H1 (cell line): ENCODE measurements around the gene PHACTR2. TPM values are rescaled to one million over a fixed set of nuclear protein-coding genes. Genes with fewer than 3 reads are reported as not detected.

Experiments
- CBX8 ChIP-seq: fragments of 300-800, 300-1000 bp; sonication (generic); IDR thresholded peaks from 2 replicates; pipeline ENCODE4 v1.7.1; 2016; ENCODE audit warnings: low read depth, low read length, borderline replicate concordance
- CTBP2 ChIP-seq: IDR thresholded peaks from 2 replicates; pipeline ENCODE4 v1.7.0; 2011; ENCODE audit warnings: borderline replicate concordance, mild to moderate bottlenecking, moderate library complexity, mixed read lengths, low read length; ENCODE audit not compliant: insufficient read depth, insufficient read length
- JUN ChIP-seq: IDR thresholded peaks from 2 replicates; pipeline ENCODE4 v1.6.1; 2011; ENCODE audit warnings: low read depth, mild to moderate bottlenecking, improper control_type of control experiment, low read length
- YY1 ChIP-seq: IDR thresholded peaks from 2 replicates; pipeline ENCODE4 v1.6.1; 2011; ENCODE audit warnings: low read depth, mild to moderate bottlenecking, low read length
- ZNF274 ChIP-seq: IDR thresholded peaks from 2 replicates; pipeline ENCODE4 v1.7.0; 2012; ENCODE audit warnings: low read length, borderline replicate concordance; ENCODE audit errors: extremely low read depth
- polyA plus RNA-seq, 7 experiments: library from polyadenylated mRNA; depleted of rRNA in 3 of 7; stranded (reverse) in 5 of 7; unstranded in 2 of 7; fragments of >200 nt in 5 of 7; fragments of 200-250 nt in 2 of 7; gene quantifications; 1 replicate in 5 of 7; 2 replicates in 1 of 7; 4 replicates in 1 of 7; pipeline versions ENCODE4 v1.2.1 to v1.2.3, GENCODE V29; 2011 to 2013; ENCODE audit warnings: missing spikeins in 2 of 7, mixed read lengths in 2 of 7
- total RNA-seq: library from RNA; stranded (reverse); fragmentation: NEBNext Ultra II Directional; extraction: Animal tissue kit (Norgen Biotek cat#: 25700); gene quantifications from 2 replicates; pipeline ENCODE4 v1.2.1, GENCODE V29; 2021
- TF ChIP-seq, protein P1 (sequence below): fragments of 300-600 bp; sonication (generic); IDR thresholded peaks from 2 replicates; pipeline ENCODE4 v1.7.1; 2012; ENCODE audit warnings: low read length, moderate library complexity, mild to moderate bottlenecking, inconsistent platforms; ENCODE audit not compliant: insufficient replicate concordance
- TF ChIP-seq, protein P2 (sequence below): IDR thresholded peaks from 2 replicates; pipeline ENCODE4 v1.6.1; 2011; ENCODE audit warnings: low read length, improper control_type of control experiment
- TF ChIP-seq, protein P3 (sequence below): IDR thresholded peaks from 2 replicates; pipeline ENCODE4 v1.6.1; 2012; ENCODE audit warnings: inconsistent platforms

The PHACTR2 gene
- total and polyA plus RNA-seq, 2 of the 8 experiments (the other 6 are each of a cell fraction or from before 2014, with no cell fraction given) = 16.9 to 131 TPM

DNA sequence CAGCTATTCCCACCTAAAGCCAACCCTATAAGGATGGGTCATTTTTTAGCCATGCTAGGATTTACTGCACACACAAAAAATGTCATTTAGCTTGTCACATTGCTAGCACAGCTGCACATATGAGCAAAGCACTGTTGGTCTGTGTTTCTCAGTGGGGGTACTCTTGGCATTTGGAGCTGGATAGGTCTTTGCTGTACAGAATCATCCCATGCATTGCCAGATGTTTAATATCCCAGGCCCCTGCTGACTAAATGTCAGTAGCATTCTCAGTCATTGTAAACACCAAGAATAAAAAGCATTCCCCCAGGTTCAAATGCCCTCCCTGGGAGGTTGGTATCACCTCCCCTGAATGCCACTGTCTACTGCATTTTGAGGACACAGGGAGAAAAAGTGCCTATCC, 150.8 kb downstream of the PHACTR2 start (continued):
- TF ChIP-seq, protein P1, sequence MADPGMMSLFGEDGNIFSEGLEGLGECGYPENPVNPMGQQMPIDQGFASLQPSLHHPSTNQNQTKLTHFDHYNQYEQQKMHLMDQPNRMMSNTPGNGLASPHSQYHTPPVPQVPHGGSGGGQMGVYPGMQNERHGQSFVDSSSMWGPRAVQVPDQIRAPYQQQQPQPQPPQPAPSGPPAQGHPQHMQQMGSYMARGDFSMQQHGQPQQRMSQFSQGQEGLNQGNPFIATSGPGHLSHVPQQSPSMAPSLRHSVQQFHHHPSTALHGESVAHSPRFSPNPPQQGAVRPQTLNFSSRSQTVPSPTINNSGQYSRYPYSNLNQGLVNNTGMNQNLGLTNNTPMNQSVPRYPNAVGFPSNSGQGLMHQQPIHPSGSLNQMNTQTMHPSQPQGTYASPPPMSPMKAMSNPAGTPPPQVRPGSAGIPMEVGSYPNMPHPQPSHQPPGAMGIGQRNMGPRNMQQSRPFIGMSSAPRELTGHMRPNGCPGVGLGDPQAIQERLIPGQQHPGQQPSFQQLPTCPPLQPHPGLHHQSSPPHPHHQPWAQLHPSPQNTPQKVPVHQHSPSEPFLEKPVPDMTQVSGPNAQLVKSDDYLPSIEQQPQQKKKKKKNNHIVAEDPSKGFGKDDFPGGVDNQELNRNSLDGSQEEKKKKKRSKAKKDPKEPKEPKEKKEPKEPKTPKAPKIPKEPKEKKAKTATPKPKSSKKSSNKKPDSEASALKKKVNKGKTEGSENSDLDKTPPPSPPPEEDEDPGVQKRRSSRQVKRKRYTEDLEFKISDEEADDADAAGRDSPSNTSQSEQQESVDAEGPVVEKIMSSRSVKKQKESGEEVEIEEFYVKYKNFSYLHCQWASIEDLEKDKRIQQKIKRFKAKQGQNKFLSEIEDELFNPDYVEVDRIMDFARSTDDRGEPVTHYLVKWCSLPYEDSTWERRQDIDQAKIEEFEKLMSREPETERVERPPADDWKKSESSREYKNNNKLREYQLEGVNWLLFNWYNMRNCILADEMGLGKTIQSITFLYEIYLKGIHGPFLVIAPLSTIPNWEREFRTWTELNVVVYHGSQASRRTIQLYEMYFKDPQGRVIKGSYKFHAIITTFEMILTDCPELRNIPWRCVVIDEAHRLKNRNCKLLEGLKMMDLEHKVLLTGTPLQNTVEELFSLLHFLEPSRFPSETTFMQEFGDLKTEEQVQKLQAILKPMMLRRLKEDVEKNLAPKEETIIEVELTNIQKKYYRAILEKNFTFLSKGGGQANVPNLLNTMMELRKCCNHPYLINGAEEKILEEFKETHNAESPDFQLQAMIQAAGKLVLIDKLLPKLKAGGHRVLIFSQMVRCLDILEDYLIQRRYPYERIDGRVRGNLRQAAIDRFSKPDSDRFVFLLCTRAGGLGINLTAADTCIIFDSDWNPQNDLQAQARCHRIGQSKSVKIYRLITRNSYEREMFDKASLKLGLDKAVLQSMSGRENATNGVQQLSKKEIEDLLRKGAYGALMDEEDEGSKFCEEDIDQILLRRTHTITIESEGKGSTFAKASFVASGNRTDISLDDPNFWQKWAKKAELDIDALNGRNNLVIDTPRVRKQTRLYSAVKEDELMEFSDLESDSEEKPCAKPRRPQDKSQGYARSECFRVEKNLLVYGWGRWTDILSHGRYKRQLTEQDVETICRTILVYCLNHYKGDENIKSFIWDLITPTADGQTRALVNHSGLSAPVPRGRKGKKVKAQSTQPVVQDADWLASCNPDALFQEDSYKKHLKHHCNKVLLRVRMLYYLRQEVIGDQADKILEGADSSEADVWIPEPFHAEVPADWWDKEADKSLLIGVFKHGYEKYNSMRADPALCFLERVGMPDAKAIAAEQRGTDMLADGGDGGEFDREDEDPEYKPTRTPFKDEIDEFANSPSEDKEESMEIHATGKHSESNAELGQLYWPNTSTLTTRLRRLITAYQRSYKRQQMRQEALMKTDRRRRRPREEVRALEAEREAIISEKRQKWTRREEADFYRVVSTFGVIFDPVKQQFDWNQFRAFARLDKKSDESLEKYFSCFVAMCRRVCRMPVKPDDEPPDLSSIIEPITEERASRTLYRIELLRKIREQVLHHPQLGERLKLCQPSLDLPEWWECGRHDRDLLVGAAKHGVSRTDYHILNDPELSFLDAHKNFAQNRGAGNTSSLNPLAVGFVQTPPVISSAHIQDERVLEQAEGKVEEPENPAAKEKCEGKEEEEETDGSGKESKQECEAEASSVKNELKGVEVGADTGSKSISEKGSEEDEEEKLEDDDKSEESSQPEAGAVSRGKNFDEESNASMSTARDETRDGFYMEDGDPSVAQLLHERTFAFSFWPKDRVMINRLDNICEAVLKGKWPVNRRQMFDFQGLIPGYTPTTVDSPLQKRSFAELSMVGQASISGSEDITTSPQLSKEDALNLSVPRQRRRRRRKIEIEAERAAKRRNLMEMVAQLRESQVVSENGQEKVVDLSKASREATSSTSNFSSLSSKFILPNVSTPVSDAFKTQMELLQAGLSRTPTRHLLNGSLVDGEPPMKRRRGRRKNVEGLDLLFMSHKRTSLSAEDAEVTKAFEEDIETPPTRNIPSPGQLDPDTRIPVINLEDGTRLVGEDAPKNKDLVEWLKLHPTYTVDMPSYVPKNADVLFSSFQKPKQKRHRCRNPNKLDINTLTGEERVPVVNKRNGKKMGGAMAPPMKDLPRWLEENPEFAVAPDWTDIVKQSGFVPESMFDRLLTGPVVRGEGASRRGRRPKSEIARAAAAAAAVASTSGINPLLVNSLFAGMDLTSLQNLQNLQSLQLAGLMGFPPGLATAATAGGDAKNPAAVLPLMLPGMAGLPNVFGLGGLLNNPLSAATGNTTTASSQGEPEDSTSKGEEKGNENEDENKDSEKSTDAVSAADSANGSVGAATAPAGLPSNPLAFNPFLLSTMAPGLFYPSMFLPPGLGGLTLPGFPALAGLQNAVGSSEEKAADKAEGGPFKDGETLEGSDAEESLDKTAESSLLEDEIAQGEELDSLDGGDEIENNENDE = no peak
- no peak for TF ChIP-seq JUN
- no peak for TF ChIP-seq YY1
- TF ChIP-seq, protein P2, sequence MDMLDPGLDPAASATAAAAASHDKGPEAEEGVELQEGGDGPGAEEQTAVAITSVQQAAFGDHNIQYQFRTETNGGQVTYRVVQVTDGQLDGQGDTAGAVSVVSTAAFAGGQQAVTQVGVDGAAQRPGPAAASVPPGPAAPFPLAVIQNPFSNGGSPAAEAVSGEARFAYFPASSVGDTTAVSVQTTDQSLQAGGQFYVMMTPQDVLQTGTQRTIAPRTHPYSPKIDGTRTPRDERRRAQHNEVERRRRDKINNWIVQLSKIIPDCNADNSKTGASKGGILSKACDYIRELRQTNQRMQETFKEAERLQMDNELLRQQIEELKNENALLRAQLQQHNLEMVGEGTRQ = no peak
- TF ChIP-seq, protein P3, sequence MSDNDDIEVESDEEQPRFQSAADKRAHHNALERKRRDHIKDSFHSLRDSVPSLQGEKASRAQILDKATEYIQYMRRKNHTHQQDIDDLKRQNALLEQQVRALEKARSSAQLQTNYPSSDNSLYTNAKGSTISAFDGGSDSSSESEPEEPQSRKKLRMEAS = no peak
- TF ChIP-seq ZNF274 = no peak
- TF ChIP-seq CBX8 = no peak
- no peak for TF ChIP-seq CTBP2
